HCT116 (cell line): ENCODE measurements around the gene CCDC91. TPM values are rescaled to one million over a fixed set of nuclear protein-coding genes. Genes with fewer than 3 reads are reported as not detected.

Source experiments
- ATAC-seq: fragments of 200-7000 bp; cut with Tn5 transposase; 2 replicates; pipeline ENCODE4 v1.9.1; 2020; ENCODE audit warnings: mild to moderate bottlenecking, moderate library complexity
- BruUV-seq: library from RNA; stranded (reverse); fragments of 400-500 nt; replicated peaks from 2 replicates; lab custom pipeline; 2021; lab: Mats Ljungman, UMichigan
- CTCF ChIA-PET: fragments of 300-600 bp; sonication (Branson Sonifier 250); formaldehyde crosslinking; loops from one replicate; lab custom pipeline; 2021; ENCODE audit warnings: antibody characterized with exemption; lab: Charles Lee
- POLR2A ChIA-PET: fragments of 300-600, 350-600 bp; sonication (Branson Sonifier 250); formaldehyde crosslinking; loops from one replicate; lab custom pipeline; 2021; ENCODE audit warnings: antibody characterized with exemption; lab: Charles Lee
- RAD21 ChIA-PET, 2 experiments: fragments of 300-600 bp; sonication (Branson Sonifier 250); formaldehyde crosslinking; loops; one replicate each; lab custom pipeline; 2023; ENCODE audit warnings: low total read pairs in 2 of 2; ENCODE audit not compliant: uncharacterized antibody in 2 of 2, unreplicated experiment in 2 of 2, low non-redundant PET in 1 of 2; lab: Charles Lee
- DNase-seq: peaks from one replicate; pipeline ENCODE4 v3.0.0-alpha.2; 2010; ENCODE audit warnings: low read depth, low spot score
- H2AFZ ChIP-seq: fragments of 200-600 bp; shearing (Covaris generic), sonication (generic); 2 replicates; pipeline ENCODE4 v1.6.1; 2017; ENCODE audit warnings: low read depth, mixed run types, mixed read lengths, antibody characterized with exemption, low read length; ENCODE audit not compliant: poor library complexity, severe bottlenecking
- H3K27ac ChIP-seq: 2 replicates; pipeline ENCODE4 v1.5.1; 2012; ENCODE audit warnings: low read depth, low read length
- H3K27me3 ChIP-seq: fragments of 200-600 bp; sonication (generic); 2 replicates; pipeline ENCODE4 v1.6.1; 2016; ENCODE audit warnings: mixed run types, low read length, mixed read lengths; ENCODE audit not compliant: insufficient read depth
- H3K36me3 ChIP-seq, 2 experiments: fragments of 200-500 bp in 1 of 2; fragments of 200-600 bp in 1 of 2; sonication (Bioruptor generic) in 1 of 2; sonication (generic) in 1 of 2; 2 replicates each; pipeline versions ENCODE4 v1.5.1 to v1.6.1; 2014 to 2016; ENCODE audit warnings: low read length in 2 of 2, inconsistent platforms in 1 of 2, mixed read lengths in 1 of 2, mixed run types in 1 of 2; ENCODE audit not compliant: insufficient read depth in 2 of 2, control insufficient read depth in 1 of 2
- H3K4me1 ChIP-seq, 2 experiments: fragments of 200-600 bp in 1 of 2; sonication (generic) in 1 of 2; 2 replicates each; pipeline versions ENCODE4 v1.5.1 to v1.6.1; 2012 to 2017; ENCODE audit warnings: low read length in 2 of 2, inconsistent platforms in 1 of 2, mild to moderate bottlenecking in 1 of 2, mixed read lengths in 1 of 2, mixed run types in 1 of 2, moderate library complexity in 1 of 2; ENCODE audit not compliant: insufficient read depth in 2 of 2, control insufficient read depth in 1 of 2
- H3K4me2 ChIP-seq: fragments of 200-600 bp; sonication (generic); 2 replicates; pipeline ENCODE4 v1.6.1; 2017; ENCODE audit warnings: mixed run types, low read length, mixed read lengths
- H3K4me3 ChIP-seq, 2 experiments: fragments of 200-600 bp in 1 of 2; sonication (generic) in 1 of 2; replicated peaks in 1 of 2; 2 replicates each; pipeline ENCODE4 v1.5.1; 2011 to 2016; ENCODE audit warnings: low read length in 2 of 2, control low read depth in 1 of 2, low read depth in 1 of 2, mild to moderate bottlenecking in 1 of 2, mixed read lengths in 1 of 2, mixed run types in 1 of 2
- H3K79me2 ChIP-seq: fragments of 200-600 bp; sonication (generic); 2 replicates; pipeline ENCODE4 v1.6.1; 2017; ENCODE audit warnings: mild to moderate bottlenecking, mixed run types, low read length, moderate library complexity, mixed read lengths; ENCODE audit not compliant: insufficient read depth
- H3K9ac ChIP-seq: fragments of 200-600 bp; sonication (generic); 2 replicates; pipeline ENCODE4 v1.6.1; 2016; ENCODE audit warnings: low read length, mixed read lengths
- H3K9me2 ChIP-seq: fragments of 200-600 bp; sonication (generic), shearing (Covaris generic); 2 replicates; pipeline ENCODE4 v1.6.1; 2017; ENCODE audit warnings: mixed run types, mild to moderate bottlenecking, moderate library complexity; ENCODE audit not compliant: insufficient read depth
- H3K9me3 ChIP-seq, 2 experiments: fragments of 200-500 bp in 1 of 2; fragments of 200-600 bp in 1 of 2; sonication (Bioruptor generic) in 1 of 2; sonication (generic) in 1 of 2; 2 replicates each; pipeline ENCODE4 v1.6.1; 2014 to 2017; ENCODE audit warnings: low read length in 2 of 2, mixed read lengths in 2 of 2, inconsistent platforms in 1 of 2, low read depth in 1 of 2, mild to moderate bottlenecking in 1 of 2, mixed run types in 1 of 2, moderate library complexity in 1 of 2; ENCODE audit not compliant: control insufficient read depth in 1 of 2, insufficient read depth in 1 of 2
- H4K20me1 ChIP-seq: fragments of 200-600 bp; sonication (generic), shearing (Covaris generic); 2 replicates; pipeline ENCODE4 v1.6.1; 2017; ENCODE audit warnings: mixed run types, mild to moderate bottlenecking, moderate library complexity; ENCODE audit not compliant: insufficient read depth
- CEBPB ChIP-seq: IDR thresholded peaks from 2 replicates; pipeline ENCODE4 v1.6.1; 2012; ENCODE audit warnings: low read depth
- ELF1 ChIP-seq: IDR thresholded peaks from 2 replicates; pipeline ENCODE4 v1.6.1; 2012; ENCODE audit warnings: low read depth, borderline replicate concordance
- EZH2 ChIP-seq: fragments of 200-600 bp; sonication (generic); IDR thresholded peaks from 2 replicates; pipeline ENCODE4 v1.6.1; 2017; ENCODE audit warnings: antibody characterized with exemption, mixed run types
- FOSL1 ChIP-seq: IDR thresholded peaks from 2 replicates; pipeline ENCODE4 v1.6.1; 2012; ENCODE audit warnings: low read depth
- JUND ChIP-seq: IDR thresholded peaks from 2 replicates; pipeline ENCODE4 v1.6.1; 2012
- POLR2A ChIP-seq: IDR thresholded peaks from 2 replicates; pipeline ENCODE4 v1.7.0; 2011; ENCODE audit warnings: borderline replicate concordance; ENCODE audit not compliant: insufficient read depth, insufficient read length; ENCODE audit errors: extremely low read depth
- POLR2AphosphoS5 ChIP-seq: IDR thresholded peaks from 2 replicates; pipeline ENCODE4 v1.6.1; 2011; ENCODE audit warnings: mild to moderate bottlenecking, low read depth, low read length, moderate library complexity
- RAD21 ChIP-seq: IDR thresholded peaks from 2 replicates; pipeline ENCODE4 v1.6.1; 2012; ENCODE audit warnings: low read depth, mild to moderate bottlenecking
- SIN3A ChIP-seq: IDR thresholded peaks from 2 replicates; pipeline ENCODE4 v1.6.1; 2012; ENCODE audit warnings: low read depth
- SP1 ChIP-seq: IDR thresholded peaks from 2 replicates; pipeline ENCODE4 v1.6.1; 2012; ENCODE audit warnings: low read depth
- SRF ChIP-seq: IDR thresholded peaks from 2 replicates; pipeline ENCODE4 v1.6.1; 2012; ENCODE audit warnings: low read depth
- TCF7L2 ChIP-seq: IDR thresholded peaks from 2 replicates; pipeline ENCODE4 v1.7.0; 2011; ENCODE audit warnings: borderline replicate concordance, inconsistent platforms; ENCODE audit not compliant: insufficient read depth, insufficient read length; ENCODE audit errors: extremely low read depth
- YY1 ChIP-seq: IDR thresholded peaks from 2 replicates; pipeline ENCODE4 v1.6.1; 2011; ENCODE audit warnings: low read length, low read depth, moderate library complexity, mild to moderate bottlenecking; ENCODE audit not compliant: insufficient replicate concordance; ENCODE audit errors: extremely low read depth
- ZFX ChIP-seq: fragments of 450-650 bp; IDR thresholded peaks from 2 replicates; pipeline ENCODE4 v1.6.1; 2017
- intact Hi-C: fragments of 100-400 bp; cut with micrococcal nuclease; formaldehyde crosslinking; loops from 2 replicates; pipeline ENCODE4 v1.10.0; 2022
- total RNA-seq: library from RNA; stranded (reverse); gene quantifications from one replicate; pipeline ENCODE4 v1.2.1, GENCODE V29; 2021; ENCODE audit not compliant: unreplicated experiment
- TF ChIP-seq, protein P1 (sequence below): IDR thresholded peaks from 2 replicates; pipeline ENCODE4 v1.6.1; 2011; ENCODE audit warnings: mild to moderate bottlenecking, low read length, moderate library complexity; ENCODE audit not compliant: insufficient replicate concordance; ENCODE audit errors: extremely low read depth
- TF ChIP-seq, protein P2 (sequence below): IDR thresholded peaks from 2 replicates; pipeline ENCODE4 v1.6.1; 2012

The CCDC91 gene
- total RNA-seq, 1 experiment from 2014 or later: 18.1 TPM

DNA sequence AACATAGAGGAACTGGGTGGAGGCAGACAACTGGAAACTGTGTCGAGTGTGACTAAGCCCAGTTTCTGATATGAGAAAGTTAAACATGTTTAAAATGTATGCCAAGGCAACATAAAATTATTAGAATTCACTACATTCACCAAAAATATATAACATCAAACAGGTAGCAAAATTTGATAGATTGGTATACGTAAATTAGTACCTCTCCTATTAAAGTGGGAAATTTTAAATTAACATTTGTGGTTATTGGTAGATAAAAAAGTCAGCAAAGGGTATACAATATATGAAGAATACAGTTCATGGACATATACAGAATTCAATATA lies 53.0 kb downstream of the CCDC91 start:
- Histone ChIP-seq H3K4me3 (no peak overlapping the region), H3K27me3 (no peaks in the 10 kb centered on the region), H3K4me2 (no peak overlapping the region), H3K79me2 (no peaks in the 10 kb centered on the region), H3K4me1 (no peaks in the 10 kb centered on the region), H2AFZ (no peak overlapping the region), H3K36me3 (no peaks in the 10 kb centered on the region), H3K9me3 (no peaks in the 10 kb centered on the region), H4K20me1 (no peaks in the 10 kb centered on the region), H3K9me2 (no peaks in the 10 kb centered on the region), H3K9ac (no peak overlapping the region), H3K27ac (no peak overlapping the region)
- POLR2A ChIA-PET: no interaction called here
- TF ChIP-seq ELF1 (no peak), YY1 (no peak), RAD21 (no peak), SP1 (no peak), CEBPB (no peak), FOSL1 (no peak), TCF7L2 (no peak), EZH2 (no peak), SRF (no peak), POLR2AphosphoS5 (no peak), ZFX (no peak), POLR2A (no peak), SIN3A (no peak), JUND (no peak)
- TF ChIP-seq, protein P1, sequence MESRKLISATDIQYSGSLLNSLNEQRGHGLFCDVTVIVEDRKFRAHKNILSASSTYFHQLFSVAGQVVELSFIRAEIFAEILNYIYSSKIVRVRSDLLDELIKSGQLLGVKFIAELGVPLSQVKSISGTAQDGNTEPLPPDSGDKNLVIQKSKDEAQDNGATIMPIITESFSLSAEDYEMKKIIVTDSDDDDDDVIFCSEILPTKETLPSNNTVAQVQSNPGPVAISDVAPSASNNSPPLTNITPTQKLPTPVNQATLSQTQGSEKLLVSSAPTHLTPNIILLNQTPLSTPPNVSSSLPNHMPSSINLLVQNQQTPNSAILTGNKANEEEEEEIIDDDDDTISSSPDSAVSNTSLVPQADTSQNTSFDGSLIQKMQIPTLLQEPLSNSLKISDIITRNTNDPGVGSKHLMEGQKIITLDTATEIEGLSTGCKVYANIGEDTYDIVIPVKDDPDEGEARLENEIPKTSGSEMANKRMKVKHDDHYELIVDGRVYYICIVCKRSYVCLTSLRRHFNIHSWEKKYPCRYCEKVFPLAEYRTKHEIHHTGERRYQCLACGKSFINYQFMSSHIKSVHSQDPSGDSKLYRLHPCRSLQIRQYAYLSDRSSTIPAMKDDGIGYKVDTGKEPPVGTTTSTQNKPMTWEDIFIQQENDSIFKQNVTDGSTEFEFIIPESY: no peak
- TF ChIP-seq, protein P2, sequence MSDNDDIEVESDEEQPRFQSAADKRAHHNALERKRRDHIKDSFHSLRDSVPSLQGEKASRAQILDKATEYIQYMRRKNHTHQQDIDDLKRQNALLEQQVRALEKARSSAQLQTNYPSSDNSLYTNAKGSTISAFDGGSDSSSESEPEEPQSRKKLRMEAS: no peak
- no TSS peak for BruUV-seq
- DNase-seq: no peak
- RAD21 ChIA-PET: no interaction called here
- intact Hi-C loops: no loop called here
- CTCF ChIA-PET: no interaction called here
- ATAC-seq: no peak
